SK-N-SH (cell line): Measurements from ENCODE around the gene CD3E.

Experiments
- CTCF ChIP-seq: fragments of 200-600 bp; sonication (generic); IDR thresholded peaks from 2 replicates; pipeline ENCODE4 v1.6.1; 2017; ENCODE audit warnings: antibody characterized with exemption, mild to moderate bottlenecking, moderate library complexity
- EP300 ChIP-seq, 2 experiments: IDR thresholded peaks; 2 replicates each; pipeline versions ENCODE4 v1.4.0 to v1.6.1; 2012; ENCODE audit warnings: borderline replicate concordance in 1 of 2, low read depth in 1 of 2, low read length in 1 of 2
- EZH2phosphoT487 ChIP-seq: fragments of 200-600 bp; sonication (generic); IDR thresholded peaks from 2 replicates; pipeline ENCODE4 v1.6.1; 2017; ENCODE audit warnings: low read depth, mixed run types, mild to moderate bottlenecking, antibody characterized with exemption, moderate library complexity, borderline replicate concordance
- GATA2 ChIP-seq: sonication (generic); formaldehyde crosslinking; IDR thresholded peaks from 2 replicates; pipeline ENCODE4 v1.5.0; 2020; ENCODE audit warnings: mild to moderate bottlenecking, missing genetic modification reagents
- MAX ChIP-seq: IDR thresholded peaks from 2 replicates; pipeline ENCODE4 v1.4.0; 2012; ENCODE audit warnings: low read depth
- POLR2AphosphoS5 ChIP-seq: IDR thresholded peaks from 2 replicates; pipeline ENCODE4 v1.6.1; 2012; ENCODE audit warnings: low read depth, low read length
- RXRA ChIP-seq: IDR thresholded peaks from 2 replicates; pipeline ENCODE4 v1.4.0; 2012; ENCODE audit warnings: low read depth, mild to moderate bottlenecking, borderline replicate concordance
- TF ChIP-seq, protein P1 (sequence below): fragments of 150-350 bp; IDR thresholded peaks from 2 replicates; pipeline ENCODE4 v1.6.1; 2017; ENCODE audit warnings: antibody characterized with exemption, low read length, low read depth, borderline replicate concordance

DNA sequence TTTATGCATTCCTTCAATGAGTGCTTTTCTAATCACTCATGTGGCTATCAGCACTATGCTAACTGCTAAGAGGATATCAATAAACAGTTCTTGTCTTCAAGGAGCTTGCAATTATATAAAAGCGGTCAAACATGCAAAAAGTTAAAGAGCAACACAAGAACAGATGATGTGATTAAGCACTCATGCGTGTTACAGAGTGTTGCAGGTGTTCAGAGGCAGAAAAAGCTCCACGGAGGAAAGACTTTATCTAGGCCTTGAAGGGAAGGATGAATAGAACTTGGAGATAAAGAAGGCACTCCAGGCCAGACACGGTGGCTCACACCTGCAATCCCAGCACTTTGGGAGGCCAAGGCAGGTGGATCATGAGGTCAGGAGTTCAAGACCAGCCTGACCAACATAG lies 13.6 kb downstream of the CD3E start:
- TF ChIP-seq, protein P1, sequence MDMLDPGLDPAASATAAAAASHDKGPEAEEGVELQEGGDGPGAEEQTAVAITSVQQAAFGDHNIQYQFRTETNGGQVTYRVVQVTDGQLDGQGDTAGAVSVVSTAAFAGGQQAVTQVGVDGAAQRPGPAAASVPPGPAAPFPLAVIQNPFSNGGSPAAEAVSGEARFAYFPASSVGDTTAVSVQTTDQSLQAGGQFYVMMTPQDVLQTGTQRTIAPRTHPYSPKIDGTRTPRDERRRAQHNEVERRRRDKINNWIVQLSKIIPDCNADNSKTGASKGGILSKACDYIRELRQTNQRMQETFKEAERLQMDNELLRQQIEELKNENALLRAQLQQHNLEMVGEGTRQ = no peak
- TF ChIP-seq CTCF (no peak), MAX (no peak), RXRA (no peak), GATA2 (no peak), POLR2AphosphoS5 (no peak), EP300 (IDR thresholded peaks at IDR 0.05; ENCODE audit: borderline replicate concordance in 1 of 2, low read depth in 1 of 2, low read length in 1 of 2) (no peak), EZH2phosphoT487 (no peak)
